ENCODE measurements around the gene MSANTD1. TPM values are rescaled to one million over a fixed set of nuclear protein-coding genes. Genes with fewer than 3 reads are reported as not detected.

The MSANTD1 gene
- polyA plus RNA-seq, 10 donors = 0.28 to 0.98 (median 0.50) TPM

DNA sequence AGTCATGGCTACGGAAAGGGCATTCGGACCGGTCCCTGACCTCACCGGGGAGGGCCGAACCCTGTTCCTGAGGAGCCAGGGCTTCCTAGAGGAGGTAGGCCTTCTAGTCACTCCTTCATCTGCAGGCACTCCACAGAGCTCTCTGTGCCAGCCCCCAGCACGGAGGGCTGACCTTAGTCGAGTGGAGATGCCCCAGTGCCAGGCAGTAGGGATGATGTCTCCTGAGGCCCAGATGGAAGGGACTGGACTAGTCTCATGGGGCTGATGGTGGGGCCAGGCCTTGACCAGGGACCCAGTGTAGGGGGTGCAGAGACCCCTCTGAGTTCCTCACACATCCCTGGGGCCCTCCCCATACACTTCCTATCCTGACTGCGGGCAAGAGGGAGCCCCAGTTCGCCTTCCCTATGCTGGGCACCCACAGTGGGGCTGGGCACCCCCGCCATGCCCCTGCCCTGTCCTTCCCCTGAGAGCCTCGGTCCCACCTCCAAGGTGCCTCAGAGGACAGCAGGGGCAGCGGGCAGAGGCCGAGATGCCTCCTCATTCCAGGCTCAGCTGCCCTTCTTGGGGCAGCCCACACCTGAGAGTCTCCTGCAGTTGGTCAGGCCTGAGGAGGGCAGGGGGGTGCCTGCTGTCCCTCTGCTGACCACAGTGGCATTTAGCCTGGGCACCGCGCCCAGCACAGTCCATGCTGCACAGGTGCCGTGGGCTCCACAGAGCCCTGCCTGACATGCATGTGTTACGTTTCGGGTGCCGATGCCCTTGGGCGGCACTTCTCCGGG lies 1.4 kb upstream of the MSANTD1 start:
- DNase-seq = peak in 1 of 3 donors; percentile 7

- DNase-seq = no peak
Measured at GRCh38 chr4:3248178-3248480, 830 bp upstream of the MSANTD1 start.

DNA sequence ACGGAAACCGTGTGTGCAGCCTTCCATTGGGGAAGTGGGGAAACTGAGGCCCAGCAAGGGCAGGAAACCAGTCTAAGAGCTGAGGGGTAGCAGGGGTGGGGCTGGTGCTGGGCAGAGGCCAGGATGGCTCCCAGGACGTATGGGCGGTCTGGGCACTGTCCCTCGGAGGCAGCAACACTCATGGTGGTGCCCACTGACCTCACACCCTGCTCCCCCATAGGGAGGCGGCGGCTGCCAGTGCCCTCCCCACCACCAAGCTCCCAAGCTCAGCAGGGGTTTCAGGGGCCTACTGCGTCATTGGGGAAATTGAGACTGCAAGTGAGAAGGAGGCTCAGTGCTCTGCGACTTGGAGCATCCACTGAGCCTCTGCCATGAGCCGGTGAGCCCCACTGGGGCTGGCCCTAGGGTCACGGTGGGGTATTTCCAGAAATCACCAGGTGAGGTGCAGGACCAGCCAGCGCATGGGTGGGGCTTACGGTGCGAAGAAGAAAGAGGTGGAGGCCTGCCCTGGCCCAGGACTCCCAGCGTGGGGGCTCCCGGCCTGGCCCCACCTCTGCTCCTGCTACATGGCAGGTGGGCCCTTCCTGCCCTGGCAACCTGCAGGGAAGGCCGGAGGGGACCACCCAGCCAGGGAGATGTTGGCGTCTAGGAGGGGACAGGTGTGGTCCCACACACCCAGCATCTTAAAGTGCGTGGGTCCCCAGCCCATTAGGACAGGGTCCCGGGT lies 915 bp downstream of the MSANTD1 start:
- DNase-seq = peak in 1 of 3 donors; percentile 5

DNA sequence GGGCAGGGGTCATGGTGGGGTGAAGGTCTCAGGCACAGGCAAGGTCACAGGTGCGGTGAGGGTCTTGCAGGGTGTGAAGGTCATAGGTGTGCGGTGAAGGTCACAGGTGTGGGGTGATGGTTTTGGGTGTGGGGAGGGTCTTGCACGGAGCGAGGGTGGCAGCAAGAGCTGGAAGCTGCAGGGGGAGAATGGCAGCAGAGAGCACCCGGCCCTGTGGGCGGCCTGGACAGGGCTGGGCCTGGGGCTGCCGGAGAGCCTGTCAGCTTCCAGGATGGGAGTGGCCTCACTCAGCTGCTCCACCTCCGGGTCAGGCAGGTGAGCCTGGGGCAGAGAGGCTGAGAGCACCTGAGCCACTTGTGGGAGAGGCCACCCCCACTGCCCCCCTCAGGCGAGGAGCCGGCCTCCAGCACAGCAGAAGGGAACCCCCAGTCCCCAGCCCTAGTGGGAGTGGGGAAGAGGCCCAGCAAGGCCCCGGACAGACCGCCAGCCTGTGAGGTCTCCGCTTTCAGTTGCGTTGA lies 1.5 kb downstream of the MSANTD1 start:
- DNase-seq = peak in 1 of 3 donors; percentile 22

- peak in 1 of 3 donors; percentile 1 for DNase-seq
Measured at GRCh38 chr4:3250956-3251690, 2.2 kb downstream of the MSANTD1 start.

GRCh38 chr4:3251691-3252479 lies 2.9 kb downstream of the MSANTD1 start:
- DNase-seq = peak in 1 of 3 donors; percentile 1

- peak in 1 of 3 donors; percentile 2 for DNase-seq
Measured at GRCh38 chr4:3252480-3252828, 3.5 kb downstream of the MSANTD1 start.

- DNase-seq = peak in 1 of 3 donors; percentile 2
Measured at GRCh38 chr4:3252831-3253641, 4.1 kb downstream of the MSANTD1 start.

GRCh38 chr4:3253808-3254207 lies 4.8 kb downstream of the MSANTD1 start:
- peak in 1 of 3 donors; percentile 1 for DNase-seq

GRCh38 chr4:3254302-3255131 lies 5.6 kb downstream of the MSANTD1 start:
- peak in 1 of 3 donors; percentile 0 for DNase-seq

GRCh38 chr4:3255611-3256186 lies 6.7 kb downstream of the MSANTD1 start:
- DNase-seq = no peak

GRCh38 chr4:3256230-3257102 lies 7.5 kb downstream of the MSANTD1 start:
- no peak for DNase-seq

GRCh38 chr4:3257103-3257555 lies 8.2 kb downstream of the MSANTD1 start:
- peak in 1 of 3 donors; percentile 15 for DNase-seq

GRCh38 chr4:3257556-3258482 lies 8.9 kb downstream of the MSANTD1 start:
- DNase-seq = peak in 1 of 3 donors; percentile 7

GRCh38 chr4:3261411-3262207 lies 12.7 kb downstream of the MSANTD1 start:
- no peak for DNase-seq

Measured in muscle of back (tissue), 11 donors.